Measurements from ENCODE around the gene PLXNA4. TPM values are rescaled to one million over a fixed set of nuclear protein-coding genes. Genes with fewer than 3 reads are reported as not detected.

The PLXNA4 gene
- total RNA-seq, 4 donors from 2014 or later, result 5.1 to 7.0 (median 5.3) TPM

GRCh38 chr7:132554446-132554845 lies 21.8 kb downstream of the PLXNA4 start:
- WGBS, 2 donors, result 47 to 70% methylated on average over 4 of the region's 4 CpGs
- intact Hi-C loops (cut with DNase I; ENCODE audit: low total_unique reads), result no loop called here
- DNase-seq (ENCODE audit: low spot score in 2 of 2), result no peak
- no peak overlapping the region for H3K4me3 ChIP-seq (ENCODE audit: low read depth, poor library complexity, severe bottlenecking)
- TF ChIP-seq, protein P1, sequence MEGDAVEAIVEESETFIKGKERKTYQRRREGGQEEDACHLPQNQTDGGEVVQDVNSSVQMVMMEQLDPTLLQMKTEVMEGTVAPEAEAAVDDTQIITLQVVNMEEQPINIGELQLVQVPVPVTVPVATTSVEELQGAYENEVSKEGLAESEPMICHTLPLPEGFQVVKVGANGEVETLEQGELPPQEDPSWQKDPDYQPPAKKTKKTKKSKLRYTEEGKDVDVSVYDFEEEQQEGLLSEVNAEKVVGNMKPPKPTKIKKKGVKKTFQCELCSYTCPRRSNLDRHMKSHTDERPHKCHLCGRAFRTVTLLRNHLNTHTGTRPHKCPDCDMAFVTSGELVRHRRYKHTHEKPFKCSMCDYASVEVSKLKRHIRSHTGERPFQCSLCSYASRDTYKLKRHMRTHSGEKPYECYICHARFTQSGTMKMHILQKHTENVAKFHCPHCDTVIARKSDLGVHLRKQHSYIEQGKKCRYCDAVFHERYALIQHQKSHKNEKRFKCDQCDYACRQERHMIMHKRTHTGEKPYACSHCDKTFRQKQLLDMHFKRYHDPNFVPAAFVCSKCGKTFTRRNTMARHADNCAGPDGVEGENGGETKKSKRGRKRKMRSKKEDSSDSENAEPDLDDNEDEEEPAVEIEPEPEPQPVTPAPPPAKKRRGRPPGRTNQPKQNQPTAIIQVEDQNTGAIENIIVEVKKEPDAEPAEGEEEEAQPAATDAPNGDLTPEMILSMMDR (IDR thresholded peaks at IDR 0.05), result no peak
- TF ChIP-seq POLR2A (IDR thresholded peaks at IDR 0.05), result no peak

GRCh38 chr7:132553031-132553430 lies 23.2 kb downstream of the PLXNA4 start:
- H3K4me3 ChIP-seq (ENCODE audit: low read depth, poor library complexity, severe bottlenecking), result no peak overlapping the region
- TF ChIP-seq, protein P1 (IDR thresholded peaks at IDR 0.05), result no peak
- no peak for TF ChIP-seq POLR2A (IDR thresholded peaks at IDR 0.05)
- intact Hi-C loops (cut with DNase I; ENCODE audit: low total_unique reads), result no loop called here
- DNase-seq (ENCODE audit: low spot score in 2 of 2), result no peak
- WGBS, 2 donors, result 77 to 80% methylated on average over 3 of the region's 3 CpGs

DNA sequence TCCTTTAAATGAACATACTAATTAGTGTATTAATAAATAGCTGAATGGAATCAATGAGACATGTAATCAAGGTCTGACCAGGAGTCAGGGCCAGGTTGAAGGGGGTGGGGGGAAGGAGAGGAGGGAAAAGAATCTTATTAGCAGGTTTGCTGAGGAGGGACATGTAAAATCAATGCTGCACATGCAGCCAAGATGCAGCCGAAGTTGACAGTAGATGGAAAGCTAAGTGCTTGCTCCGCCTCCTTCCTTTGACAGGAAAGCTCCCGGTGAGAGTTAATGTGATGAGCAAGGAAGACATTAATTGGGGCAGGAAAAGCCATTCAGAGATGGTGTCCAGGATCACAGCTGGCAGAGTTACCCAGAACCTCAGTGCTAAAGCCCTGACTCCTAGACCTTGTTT lies 24.4 kb downstream of the PLXNA4 start:
- WGBS, 2 donors, result 61 to 67% methylated on average over 3 of the region's 3 CpGs
- TF ChIP-seq, protein P1 (IDR thresholded peaks at IDR 0.05), result no peak
- no peak for TF ChIP-seq POLR2A (IDR thresholded peaks at IDR 0.05)
- DNase-seq (ENCODE audit: low spot score in 2 of 2), result no peak
- intact Hi-C loops (cut with DNase I; ENCODE audit: low total_unique reads), result no loop called here
- no peak overlapping the region for H3K4me3 ChIP-seq (ENCODE audit: low read depth, poor library complexity, severe bottlenecking)

GRCh38 chr7:132551439-132551838 lies 24.8 kb downstream of the PLXNA4 start:
- DNase-seq (ENCODE audit: low spot score in 2 of 2), result no peak

GRCh38 chr7:132548489-132549078 lies 27.7 kb downstream of the PLXNA4 start:
- no peak overlapping the region for H3K4me3 ChIP-seq (ENCODE audit: low read depth, poor library complexity, severe bottlenecking)
- TF ChIP-seq, protein P1 (IDR thresholded peaks at IDR 0.05), result no peak
- no peak for TF ChIP-seq POLR2A (IDR thresholded peaks at IDR 0.05)
- intact Hi-C loops (cut with DNase I; ENCODE audit: low total_unique reads), result no loop called here
- DNase-seq (ENCODE audit: low spot score in 2 of 2), result no peak
- WGBS, 2 donors, result 54 to 62% methylated on average over 4 of the region's 4 CpGs

More at GRCh38 chr7:132551439-132551838, 24.8 kb downstream of the PLXNA4 start:
- 86 to 88% methylated on average over 6 of the region's 6 CpGs for WGBS, 2 donors
- no peak for TF ChIP-seq POLR2A (IDR thresholded peaks at IDR 0.05)
- TF ChIP-seq, protein P1 (IDR thresholded peaks at IDR 0.05), result no peak
- intact Hi-C loops (cut with DNase I; ENCODE audit: low total_unique reads), result no loop called here
- H3K4me3 ChIP-seq (ENCODE audit: low read depth, poor library complexity, severe bottlenecking), result no peak overlapping the region

GRCh38 chr7:132547821-132548220 lies 28.4 kb downstream of the PLXNA4 start:
- intact Hi-C loops (cut with DNase I; ENCODE audit: low total_unique reads), result no loop called here
- no peak overlapping the region for H3K4me3 ChIP-seq (ENCODE audit: low read depth, poor library complexity, severe bottlenecking)
- no peak for TF ChIP-seq POLR2A (IDR thresholded peaks at IDR 0.05)
- TF ChIP-seq, protein P1 (IDR thresholded peaks at IDR 0.05), result no peak
- WGBS, 2 donors, result 73 to 82% methylated on average over 6 of the region's 6 CpGs
- DNase-seq (ENCODE audit: low spot score in 2 of 2), result no peak

All from lower leg skin (tissue), 4 donors.